SK-N-MC (cell line): ENCODE data around the gene CFLAR.

Experiments
- EZH2 ChIP-seq: fragments of 200-600 bp; sonication (generic); IDR thresholded peaks from one replicate; pipeline ENCODE4 v1.6.1; 2017; ENCODE audit warnings: antibody characterized with exemption
- POLR2AphosphoS5 ChIP-seq: IDR thresholded peaks from 2 replicates; pipeline ENCODE4 v1.6.1; 2012; ENCODE audit warnings: mild to moderate bottlenecking, low read depth, low read length, borderline replicate concordance

DNA sequence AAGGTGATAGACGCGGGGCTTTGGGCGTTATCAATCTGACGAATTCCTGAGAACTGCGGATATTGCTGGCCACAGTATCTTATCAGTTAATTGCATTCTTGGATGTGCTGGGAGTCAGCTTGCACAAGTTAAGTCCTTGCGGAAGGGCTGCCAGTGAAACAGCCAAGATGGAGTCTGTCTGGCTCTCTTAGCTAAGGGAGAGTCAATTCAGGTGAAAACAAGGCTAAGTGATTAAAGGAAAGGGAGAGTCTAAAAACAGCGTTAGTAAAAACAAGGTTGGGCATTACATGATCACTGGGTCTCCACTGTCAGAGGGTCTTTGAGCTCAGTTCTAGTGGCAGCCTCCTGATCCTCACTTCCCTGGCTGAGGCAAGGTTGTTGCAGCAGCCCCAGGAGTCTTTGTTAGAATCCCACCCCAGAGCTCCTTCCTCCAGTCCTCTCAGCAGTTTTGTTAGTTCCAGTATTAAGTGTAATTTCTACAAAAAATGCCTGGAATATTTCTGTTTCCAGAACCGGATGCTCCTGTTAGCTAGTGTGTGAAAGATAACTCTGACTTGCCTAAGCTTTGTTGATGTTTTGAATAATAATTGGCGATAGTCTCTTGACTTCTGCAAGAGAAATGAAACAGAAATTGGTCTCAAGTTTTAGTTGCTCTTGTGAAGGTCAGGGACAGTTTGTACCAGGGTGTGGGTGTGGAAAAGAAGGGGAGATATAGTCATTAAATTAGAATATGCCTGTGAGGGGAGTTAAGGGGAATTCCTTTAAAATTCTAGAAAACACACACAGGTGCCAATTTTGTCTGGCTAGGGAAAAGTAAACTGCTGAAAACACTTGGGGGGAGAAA lies 10.6 kb downstream of the CFLAR start:
- TF ChIP-seq EZH2 = no peak
- TF ChIP-seq POLR2AphosphoS5 = no peak
